ENCODE measurements around the gene BICDL1. TPM values are rescaled to one million over a fixed set of nuclear protein-coding genes. Genes with fewer than 3 reads are reported as not detected.
A peak's percentile ranks its signal among the peaks of the same experiment; 100 is the strongest.

The BICDL1 gene
- total RNA-seq, 1 donor from 2014 or later: 1.0 TPM

GRCh38 chr12:120116792-120117651, 128.0 kb downstream of the BICDL1 start:
- peak overlapping the region; percentile 87 for H3K27ac ChIP-seq (ENCODE audit: low read depth, low read length)
- H3K9ac ChIP-seq (ENCODE audit: low read depth in 1 of 3, low read length in 3 of 3): peak overlapping the region; percentile 89 to 94 (median 93)
- peak overlapping the region; percentile 86 to 98 (median 92) for H3K4me3 ChIP-seq (ENCODE audit: low read length in 3 of 3)
- H3K9me3 ChIP-seq (ENCODE audit: control insufficient read depth in 3 of 3, low read length in 3 of 3): no peaks in the 10 kb centered on the region
- no peaks in the 10 kb centered on the region for H3K27me3 ChIP-seq (ENCODE audit: control insufficient read depth in 3 of 3, insufficient read depth in 3 of 3, low read length in 3 of 3)
- H3K4me1 ChIP-seq (ENCODE audit: control insufficient read depth in 3 of 3, insufficient read depth in 3 of 3, low read length in 3 of 3): peaks cover 37 to 44% (median 42%) of the 10 kb centered on the region in 3 donors
- peaks cover 0 to 3% (median 3%) of the 10 kb centered on the region in 3 donors for H3K36me3 ChIP-seq (ENCODE audit: control insufficient read depth in 3 of 3, insufficient read depth in 3 of 3, low read length in 3 of 3)

GRCh38 chr12:120117961-120118320, 128.9 kb downstream of the BICDL1 start:
- Histone ChIP-seq H3K27ac (ENCODE audit: low read depth, low read length) (peak overlapping the region; percentile 87), H3K4me3 (ENCODE audit: low read length in 3 of 3) (peak overlapping the region; percentile 86 to 98 (median 92)), H3K9ac (ENCODE audit: low read depth in 1 of 3, low read length in 3 of 3) (peak overlapping the region in 2 of 3 donors; percentile 93 to 94), H3K4me1 (ENCODE audit: control insufficient read depth in 3 of 3, insufficient read depth in 3 of 3, low read length in 3 of 3) (peaks cover 35 to 42% (median 40%) of the 10 kb centered on the region in 3 donors), H3K36me3 (ENCODE audit: control insufficient read depth in 3 of 3, insufficient read depth in 3 of 3, low read length in 3 of 3) (peaks cover 0 to 3% (median 3%) of the 10 kb centered on the region in 3 donors), H3K9me3 (ENCODE audit: control insufficient read depth in 3 of 3, low read length in 3 of 3) (no peaks in the 10 kb centered on the region), H3K27me3 (ENCODE audit: control insufficient read depth in 3 of 3, insufficient read depth in 3 of 3, low read length in 3 of 3) (no peaks in the 10 kb centered on the region)

GRCh38 chr12:120118321-120119061, 129.5 kb downstream of the BICDL1 start:
- peak overlapping the region; percentile 25 to 98 (median 42) for H3K4me3 ChIP-seq (ENCODE audit: low read length in 3 of 3)
- peak overlapping the region; percentile 87 for H3K27ac ChIP-seq (ENCODE audit: low read depth, low read length)
- H3K9ac ChIP-seq (ENCODE audit: low read depth in 1 of 3, low read length in 3 of 3): peak overlapping the region in 2 of 3 donors; percentile 93 to 94
- H3K4me1 ChIP-seq (ENCODE audit: control insufficient read depth in 3 of 3, insufficient read depth in 3 of 3, low read length in 3 of 3): peaks cover 35 to 42% (median 40%) of the 10 kb centered on the region in 3 donors
- H3K27me3 ChIP-seq (ENCODE audit: control insufficient read depth in 3 of 3, insufficient read depth in 3 of 3, low read length in 3 of 3): no peaks in the 10 kb centered on the region
- peaks cover 0 to 3% (median 3%) of the 10 kb centered on the region in 3 donors for H3K36me3 ChIP-seq (ENCODE audit: control insufficient read depth in 3 of 3, insufficient read depth in 3 of 3, low read length in 3 of 3)
- no peaks in the 10 kb centered on the region for H3K9me3 ChIP-seq (ENCODE audit: control insufficient read depth in 3 of 3, low read length in 3 of 3)

GRCh38 chr12:120119271-120119973, 130.4 kb downstream of the BICDL1 start:
- peaks cover 35 to 40% (median 39%) of the 10 kb centered on the region in 3 donors for H3K4me1 ChIP-seq (ENCODE audit: control insufficient read depth in 3 of 3, insufficient read depth in 3 of 3, low read length in 3 of 3)
- peak overlapping the region; percentile 87 for H3K27ac ChIP-seq (ENCODE audit: low read depth, low read length)
- no peaks in the 10 kb centered on the region for H3K9me3 ChIP-seq (ENCODE audit: control insufficient read depth in 3 of 3, low read length in 3 of 3)
- H3K27me3 ChIP-seq (ENCODE audit: control insufficient read depth in 3 of 3, insufficient read depth in 3 of 3, low read length in 3 of 3): no peaks in the 10 kb centered on the region
- peaks cover 0 to 3% (median 2%) of the 10 kb centered on the region in 3 donors for H3K36me3 ChIP-seq (ENCODE audit: control insufficient read depth in 3 of 3, insufficient read depth in 3 of 3, low read length in 3 of 3)
- no peak overlapping the region for H3K9ac ChIP-seq (ENCODE audit: low read depth in 1 of 3, low read length in 3 of 3)
- no peak overlapping the region for H3K4me3 ChIP-seq (ENCODE audit: low read length in 3 of 3)

GRCh38 chr12:120121343-120121742, 132.3 kb downstream of the BICDL1 start:
- H3K27ac ChIP-seq (ENCODE audit: low read depth, low read length): no peak overlapping the region
- no peak overlapping the region for H3K9ac ChIP-seq (ENCODE audit: low read depth in 1 of 3, low read length in 3 of 3)
- H3K9me3 ChIP-seq (ENCODE audit: control insufficient read depth in 3 of 3, low read length in 3 of 3): no peaks in the 10 kb centered on the region
- H3K27me3 ChIP-seq (ENCODE audit: control insufficient read depth in 3 of 3, insufficient read depth in 3 of 3, low read length in 3 of 3): no peaks in the 10 kb centered on the region
- peaks cover 23 to 29% (median 26%) of the 10 kb centered on the region in 3 donors for H3K4me1 ChIP-seq (ENCODE audit: control insufficient read depth in 3 of 3, insufficient read depth in 3 of 3, low read length in 3 of 3)
- H3K4me3 ChIP-seq (ENCODE audit: low read length in 3 of 3): no peak overlapping the region
- H3K36me3 ChIP-seq (ENCODE audit: control insufficient read depth in 3 of 3, insufficient read depth in 3 of 3, low read length in 3 of 3): peaks cover 2 to 7% (median 4%) of the 10 kb centered on the region in 3 donors

GRCh38 chr12:120121766-120122293, 132.8 kb downstream of the BICDL1 start:
- Histone ChIP-seq H3K27ac (ENCODE audit: low read depth, low read length) (no peak overlapping the region), H3K4me3 (ENCODE audit: low read length in 3 of 3) (no peak overlapping the region), H3K9me3 (ENCODE audit: control insufficient read depth in 3 of 3, low read length in 3 of 3) (no peaks in the 10 kb centered on the region), H3K36me3 (ENCODE audit: control insufficient read depth in 3 of 3, insufficient read depth in 3 of 3, low read length in 3 of 3) (peaks cover 6 to 10% (median 7%) of the 10 kb centered on the region in 3 donors), H3K27me3 (ENCODE audit: control insufficient read depth in 3 of 3, insufficient read depth in 3 of 3, low read length in 3 of 3) (no peaks in the 10 kb centered on the region), H3K4me1 (ENCODE audit: control insufficient read depth in 3 of 3, insufficient read depth in 3 of 3, low read length in 3 of 3) (peaks cover 28 to 33% (median 30%) of the 10 kb centered on the region in 3 donors), H3K9ac (ENCODE audit: low read depth in 1 of 3, low read length in 3 of 3) (no peak overlapping the region)

GRCh38 chr12:120125029-120125428, 136.0 kb downstream of the BICDL1 start:
- no peaks in the 10 kb centered on the region for H3K9me3 ChIP-seq (ENCODE audit: control insufficient read depth in 3 of 3, low read length in 3 of 3)
- no peak overlapping the region for H3K9ac ChIP-seq (ENCODE audit: low read depth in 1 of 3, low read length in 3 of 3)
- no peak overlapping the region for H3K27ac ChIP-seq (ENCODE audit: low read depth, low read length)
- peaks cover 9 to 12% (median 10%) of the 10 kb centered on the region in 3 donors for H3K4me1 ChIP-seq (ENCODE audit: control insufficient read depth in 3 of 3, insufficient read depth in 3 of 3, low read length in 3 of 3)
- H3K27me3 ChIP-seq (ENCODE audit: control insufficient read depth in 3 of 3, insufficient read depth in 3 of 3, low read length in 3 of 3): no peaks in the 10 kb centered on the region
- H3K4me3 ChIP-seq (ENCODE audit: low read length in 3 of 3): no peak overlapping the region
- peaks cover 27 to 37% (median 35%) of the 10 kb centered on the region in 3 donors for H3K36me3 ChIP-seq (ENCODE audit: control insufficient read depth in 3 of 3, insufficient read depth in 3 of 3, low read length in 3 of 3)

- Histone ChIP-seq H3K27ac (ENCODE audit: low read depth, low read length) (peak overlapping the region; percentile 21), H3K36me3 (ENCODE audit: control insufficient read depth in 3 of 3, insufficient read depth in 3 of 3, low read length in 3 of 3) (peaks cover 37 to 46% (median 45%) of the 10 kb centered on the region in 3 donors), H3K9me3 (ENCODE audit: control insufficient read depth in 3 of 3, low read length in 3 of 3) (no peaks in the 10 kb centered on the region), H3K27me3 (ENCODE audit: control insufficient read depth in 3 of 3, insufficient read depth in 3 of 3, low read length in 3 of 3) (no peaks in the 10 kb centered on the region), H3K4me3 (ENCODE audit: low read length in 3 of 3) (no peak overlapping the region), H3K4me1 (ENCODE audit: control insufficient read depth in 3 of 3, insufficient read depth in 3 of 3, low read length in 3 of 3) (peaks cover 9 to 12% (median 10%) of the 10 kb centered on the region in 3 donors), H3K9ac (ENCODE audit: low read depth in 1 of 3, low read length in 3 of 3) (no peak overlapping the region)
Observed at GRCh38 chr12:120125792-120126634, 137.0 kb downstream of the BICDL1 start.

GRCh38 chr12:120126635-120127005, 137.6 kb downstream of the BICDL1 start:
- H3K9ac ChIP-seq (ENCODE audit: low read depth in 1 of 3, low read length in 3 of 3): peak overlapping the region in 1 of 3 donors; percentile 27

More at GRCh38 chr12:120126635-120127005, 137.6 kb downstream of the BICDL1 start:
- Histone ChIP-seq H3K4me3 (ENCODE audit: low read length in 3 of 3) (no peak overlapping the region), H3K4me1 (ENCODE audit: control insufficient read depth in 3 of 3, insufficient read depth in 3 of 3, low read length in 3 of 3) (peaks cover 9 to 12% (median 10%) of the 10 kb centered on the region in 3 donors), H3K36me3 (ENCODE audit: control insufficient read depth in 3 of 3, insufficient read depth in 3 of 3, low read length in 3 of 3) (peaks cover 43 to 52% (median 51%) of the 10 kb centered on the region in 3 donors), H3K9me3 (ENCODE audit: control insufficient read depth in 3 of 3, low read length in 3 of 3) (no peaks in the 10 kb centered on the region), H3K27ac (ENCODE audit: low read depth, low read length) (peak overlapping the region; percentile 21), H3K27me3 (ENCODE audit: control insufficient read depth in 3 of 3, insufficient read depth in 3 of 3, low read length in 3 of 3) (no peaks in the 10 kb centered on the region)

All from skeletal muscle tissue (tissue), 4 donors.